GM18907 (cell line): Measurements from ENCODE around the gene SUPT3H.
"Not testable (repeated sequence)": the region's sequence is repeated elsewhere in the genome, so short reads cannot be mapped to it uniquely, and the experiment has no call there.

ENCODE experiments used
- ATAC-seq: cut with Tn5 transposase; IDR thresholded peaks from one replicate; pipeline ENCODE4 v1.9.1; 2021; ENCODE audit warnings: mild to moderate bottlenecking, moderate library complexity; ENCODE audit not compliant: unreplicated experiment

The SUPT3H gene

DNA sequence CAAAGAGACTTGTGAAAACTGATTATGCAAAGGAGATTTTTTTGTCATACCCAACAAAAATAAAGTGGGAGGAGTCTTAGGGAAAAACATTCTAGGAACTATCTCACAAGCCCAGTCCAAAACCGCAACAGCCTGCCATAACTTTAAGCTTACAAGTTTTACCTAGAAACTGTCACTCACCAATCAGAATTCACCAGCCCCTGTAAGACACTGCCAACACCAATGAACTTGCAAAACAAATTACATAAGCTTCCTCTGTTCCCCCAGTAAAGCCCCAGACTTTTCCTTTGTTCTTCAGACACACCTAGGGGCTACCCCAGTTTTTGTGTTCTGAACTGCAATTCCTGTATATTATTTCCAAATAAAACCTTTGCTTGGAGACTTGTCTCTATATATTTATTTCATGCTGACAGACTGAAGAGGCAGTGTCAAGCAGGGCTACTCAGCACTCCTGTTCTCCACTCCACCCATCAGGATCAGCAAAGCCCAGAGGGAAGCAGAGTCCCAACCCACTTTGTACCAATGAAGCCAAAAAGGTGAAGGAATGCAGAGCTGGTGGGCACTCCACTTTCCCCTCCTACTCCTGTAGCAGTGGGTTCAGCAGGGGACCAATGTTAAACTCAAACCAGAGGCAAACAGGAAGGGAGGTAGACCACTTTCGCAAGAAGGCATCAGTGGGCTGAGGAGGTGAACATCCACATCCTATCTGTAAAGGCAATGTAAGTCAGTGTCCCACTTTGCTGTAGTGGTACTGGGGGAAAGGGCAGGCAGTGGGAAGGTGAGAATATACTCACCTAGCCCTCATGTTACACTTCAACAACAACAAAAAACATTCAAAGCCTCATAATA lies 192.1 kb downstream of the SUPT3H start:
- ATAC-seq = no peak

DNA sequence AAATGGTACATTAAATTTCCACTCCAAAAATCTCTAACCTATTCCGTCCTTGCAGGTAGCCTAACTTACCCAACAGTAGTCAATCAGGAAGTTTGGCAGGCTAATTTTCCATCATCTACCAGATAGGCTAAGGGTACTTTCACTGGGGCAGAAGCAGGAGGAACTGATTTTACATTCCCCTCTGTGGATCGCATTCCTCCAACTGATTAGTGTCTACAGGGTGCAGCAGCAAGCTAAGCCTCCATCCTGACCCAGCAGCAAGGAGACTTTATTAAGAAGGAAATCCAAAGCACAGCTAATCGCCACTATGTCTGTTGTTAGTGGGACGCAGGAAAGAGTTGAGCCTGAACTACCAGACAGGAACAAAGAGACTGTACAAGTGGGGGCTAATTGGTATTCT lies 192.8 kb downstream of the SUPT3H start:
- ATAC-seq = no peak

DNA sequence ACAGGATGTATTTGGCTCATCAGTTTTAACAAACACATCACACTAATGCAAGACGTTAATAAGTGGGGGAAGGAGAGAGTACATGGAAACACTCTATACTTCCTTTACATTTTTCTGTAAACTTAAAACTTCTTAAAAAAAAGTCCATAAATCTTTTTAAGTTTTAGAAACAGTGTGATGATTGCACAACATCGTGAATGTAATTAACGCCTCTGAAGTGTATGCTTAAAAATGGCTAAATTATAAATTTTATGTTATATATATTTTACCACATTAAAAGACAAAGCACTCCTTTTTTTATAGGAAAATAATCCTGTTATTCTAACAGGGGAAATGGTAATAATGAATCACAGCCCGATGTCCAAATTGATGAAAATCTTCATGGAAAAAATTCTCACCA lies 193.7 kb downstream of the SUPT3H start:
- ATAC-seq = no peak

GRCh38 chr6:45176373-45176772 lies 201.4 kb downstream of the SUPT3H start:
- ATAC-seq = not testable (repeated sequence)

DNA sequence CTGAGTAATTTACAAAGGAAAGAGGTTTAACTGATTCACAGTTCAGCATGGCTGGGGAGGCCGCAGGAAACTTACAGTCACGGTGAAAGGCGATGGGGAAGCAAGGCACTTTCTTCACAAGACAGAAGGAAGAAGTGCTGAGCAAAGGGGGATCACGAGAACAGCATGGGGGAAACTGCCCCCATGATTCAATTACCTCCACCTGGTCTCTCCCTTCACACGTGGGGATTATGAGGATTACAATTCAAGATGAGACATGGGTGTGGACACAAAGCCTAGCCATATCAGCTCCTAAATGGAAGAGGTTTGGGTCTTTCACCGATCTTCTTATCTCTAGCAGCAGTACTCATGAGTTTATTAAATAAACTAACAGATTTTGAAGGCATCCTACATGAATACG lies 202.5 kb downstream of the SUPT3H start:
- no peak for ATAC-seq

GRCh38 chr6:45174045-45174444 lies 203.7 kb downstream of the SUPT3H start:
- ATAC-seq = no peak

DNA sequence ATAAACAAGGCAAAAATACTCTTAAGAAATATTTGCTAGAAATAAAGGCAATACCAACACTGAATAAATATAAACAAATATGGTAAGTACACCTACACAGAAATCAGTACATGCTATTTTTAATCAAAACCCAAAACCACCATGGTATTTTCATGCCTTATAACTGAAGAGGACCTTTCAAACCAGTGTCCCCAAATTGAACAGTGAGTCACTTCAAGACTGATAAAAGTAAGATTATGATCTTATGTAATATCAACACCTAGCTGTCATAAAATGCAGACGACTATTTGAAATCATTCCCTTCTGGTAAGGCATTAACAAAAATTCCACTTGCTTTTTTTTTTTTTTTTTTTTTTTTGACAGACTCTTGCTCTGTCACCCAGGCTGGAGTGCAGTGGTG lies 206.4 kb downstream of the SUPT3H start:
- no peak for ATAC-seq

DNA sequence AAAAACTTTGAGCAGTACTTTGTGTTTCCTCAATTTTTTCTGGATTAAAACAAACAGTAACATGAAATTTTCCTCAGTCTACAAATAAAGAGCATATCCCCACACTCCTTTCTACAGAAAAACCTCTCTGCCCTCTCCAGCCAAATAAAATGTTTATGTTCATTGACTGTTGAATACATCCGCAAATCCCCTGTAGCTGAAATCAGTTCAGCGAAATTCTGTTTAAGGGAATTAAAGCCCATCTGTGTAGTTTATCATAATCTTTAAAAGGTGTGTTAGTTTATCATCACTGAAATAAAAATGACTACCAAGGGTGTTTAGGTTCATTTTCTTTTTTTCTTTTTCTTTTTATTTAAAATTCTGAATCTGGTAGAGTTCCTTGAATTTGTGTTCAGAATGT lies 207.4 kb downstream of the SUPT3H start:
- ATAC-seq = no peak

GRCh38 chr6:45169815-45170214 lies 207.9 kb downstream of the SUPT3H start:
- no peak for ATAC-seq

- ATAC-seq = peak; percentile 81
Measured at GRCh38 chr6:45163952-45164766, 213.6 kb downstream of the SUPT3H start.

- no peak for ATAC-seq
Measured at GRCh38 chr6:45160305-45160704, 217.4 kb downstream of the SUPT3H start.

DNA sequence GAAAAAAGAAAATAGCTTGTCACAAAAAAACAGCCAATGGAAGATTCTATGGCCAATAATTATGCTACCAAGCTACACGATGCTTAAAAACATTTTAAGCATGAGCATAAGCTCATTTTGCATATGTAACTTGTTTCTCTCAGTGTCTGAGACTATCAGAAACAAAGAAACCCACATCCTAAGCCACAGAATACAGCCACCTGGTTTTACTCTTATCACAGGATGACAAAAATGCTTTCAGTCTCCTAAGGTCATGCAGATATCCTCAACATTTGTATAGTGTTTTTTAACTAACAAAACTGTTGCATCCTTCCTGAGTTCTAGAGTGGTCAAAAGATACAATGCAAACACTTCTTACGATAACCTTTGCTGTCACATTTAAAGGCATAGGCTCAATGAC lies 221.7 kb downstream of the SUPT3H start:
- ATAC-seq = peak; percentile 99

- ATAC-seq = no peak
Measured at GRCh38 chr6:45155341-45155894, 222.3 kb downstream of the SUPT3H start.

- ATAC-seq = no peak
Measured at GRCh38 chr6:45154679-45155078, 223.1 kb downstream of the SUPT3H start.

DNA sequence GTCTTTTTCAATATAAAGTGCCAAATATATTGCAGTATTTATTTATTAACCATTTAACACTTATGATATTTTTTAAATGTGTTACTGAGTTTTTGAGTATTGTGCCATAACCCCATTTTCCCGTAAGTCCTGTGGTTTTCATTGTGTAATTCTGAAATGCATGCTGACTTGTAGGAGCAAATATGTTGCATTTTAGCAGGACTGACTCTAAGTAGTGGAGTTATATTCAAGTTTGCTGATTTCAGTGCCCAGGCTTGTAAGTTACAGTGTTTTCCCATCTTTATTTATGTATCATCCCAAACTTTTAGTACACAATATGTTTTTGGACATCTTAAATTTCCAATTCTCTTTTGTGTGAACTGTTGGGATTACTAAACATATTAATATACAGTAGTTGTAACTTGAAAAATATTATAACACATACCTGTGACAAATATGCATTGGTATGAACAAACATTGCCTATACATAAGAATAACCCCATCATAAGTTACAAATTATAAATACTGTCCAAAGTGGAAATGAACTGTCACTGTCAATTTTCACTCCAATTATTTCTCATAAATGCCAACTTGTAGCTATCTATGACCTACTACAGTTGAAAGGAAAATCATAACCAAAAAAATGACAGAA lies 228.9 kb downstream of the SUPT3H start:
- no peak for ATAC-seq

GRCh38 chr6:45148278-45148677 lies 229.5 kb downstream of the SUPT3H start:
- no peak for ATAC-seq

DNA sequence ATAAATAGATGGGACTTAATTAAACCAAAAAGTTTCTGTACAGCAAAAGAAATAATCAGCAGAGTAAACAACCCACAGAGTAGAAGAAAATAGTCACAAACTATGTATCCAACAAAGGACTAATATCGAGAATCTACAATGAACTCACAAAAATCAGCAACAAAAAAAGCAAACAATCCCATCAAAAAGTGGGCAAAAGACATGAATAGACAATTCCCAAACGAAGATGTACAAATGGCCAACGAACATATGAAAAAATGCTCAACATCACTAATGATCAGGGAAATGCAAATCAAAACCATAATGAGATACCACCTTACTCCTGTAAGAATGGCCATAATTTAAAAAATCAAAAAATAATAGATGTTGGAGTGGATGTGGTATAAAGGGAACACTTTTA lies 232.1 kb downstream of the SUPT3H start:
- not testable (repeated sequence) for ATAC-seq

- no peak for ATAC-seq
Measured at GRCh38 chr6:45138765-45139164, 239.0 kb downstream of the SUPT3H start.

DNA sequence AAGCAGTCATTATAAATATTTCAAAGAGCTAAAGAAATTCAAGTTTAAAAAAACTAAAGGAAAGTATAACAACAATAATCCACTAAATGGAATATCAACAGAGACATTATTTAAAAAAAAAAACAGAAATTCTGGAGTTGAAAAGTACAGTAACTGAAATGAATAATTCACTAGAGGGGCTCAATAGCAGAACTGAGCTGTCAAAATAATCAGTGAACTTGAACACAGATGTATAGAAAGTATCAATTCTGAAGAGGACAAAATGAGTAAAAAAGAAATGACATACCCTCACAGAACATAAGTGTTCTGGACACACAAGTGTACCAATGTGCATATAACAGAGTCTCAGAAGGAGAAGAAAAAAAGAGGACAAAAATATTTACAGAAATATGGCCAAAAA lies 241.2 kb downstream of the SUPT3H start:
- ATAC-seq = no peak

DNA sequence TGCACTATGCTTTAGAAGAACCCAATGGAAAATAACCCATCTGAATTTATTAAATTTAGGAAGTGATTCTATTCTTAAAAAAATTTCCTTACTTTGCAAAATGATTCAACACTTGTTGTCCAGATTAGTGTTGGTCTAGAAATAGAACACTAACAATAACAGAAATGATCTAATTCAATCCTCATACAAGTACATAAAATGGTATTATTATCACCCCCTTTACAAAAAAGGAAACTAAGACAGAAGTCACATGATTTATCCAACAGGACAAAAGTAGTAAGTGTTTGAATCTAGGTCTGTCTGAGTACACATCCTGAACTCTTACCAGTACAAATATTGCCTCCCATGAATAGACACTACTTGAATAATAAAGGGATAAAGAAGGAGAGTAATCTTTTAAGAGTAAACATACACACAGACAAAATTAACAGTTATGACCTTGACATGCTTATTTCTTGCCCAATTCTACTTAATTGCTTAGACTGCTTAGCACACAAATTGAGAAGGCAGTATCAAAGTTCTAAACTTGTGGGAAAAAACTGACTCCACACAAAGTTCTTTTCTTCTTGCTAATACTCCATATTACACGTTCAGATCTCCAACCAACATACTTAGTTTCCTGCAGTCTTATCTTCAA lies 245.0 kb downstream of the SUPT3H start:
- ATAC-seq = no peak

DNA sequence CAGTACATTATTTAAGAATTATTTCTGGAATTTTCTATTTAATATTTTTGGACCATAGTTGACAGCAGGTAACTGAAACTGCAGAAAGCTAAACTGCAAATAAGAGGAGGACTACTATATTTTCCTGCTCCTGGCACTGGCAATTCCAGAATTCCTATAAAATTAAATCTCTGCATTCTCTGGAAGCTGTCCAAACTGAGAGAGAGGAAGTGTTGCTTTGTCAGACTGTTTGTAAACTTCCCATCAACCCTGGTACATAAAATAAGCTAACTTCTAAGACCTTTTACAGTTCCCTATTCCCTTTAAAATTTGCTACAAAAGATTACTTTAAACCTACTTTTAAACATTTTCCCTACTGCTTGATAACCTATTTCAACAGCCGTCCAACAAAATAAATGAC lies 245.7 kb downstream of the SUPT3H start:
- no peak for ATAC-seq
